Breast epithelium (tissue), 4 donors: Measurements from ENCODE around the gene CHRNE. TPM values are rescaled to one million over a fixed set of nuclear protein-coding genes. Genes with fewer than 3 reads are reported as not detected.
"Not testable (repeated sequence)": the region's sequence is repeated elsewhere in the genome, so short reads cannot be mapped to it uniquely, and the experiment has no call there.

Experiments used
- DNase-seq, 2 donors: peaks; one replicate each; pipeline ENCODE4 v3.0.0-alpha.2; 2019; ENCODE audit warnings: low spot score in 2 of 2
- H3K27ac ChIP-seq, 2 donors: fragments of 200-600 bp; sonication (generic) in 1 of 2; one replicate each; pipeline ENCODE4 v1.5.1; 2016 to 2019; ENCODE audit warnings: mild to moderate bottlenecking in 1 of 2
- H3K27me3 ChIP-seq, 2 donors: fragments of 200-600 bp; sonication (generic) in 1 of 2; one replicate each; pipeline versions ENCODE4 v1.5.1 to v1.6.0; 2017 to 2019; ENCODE audit warnings: control low read depth in 1 of 2, mild to moderate bottlenecking in 1 of 2
- H3K36me3 ChIP-seq: fragments of 200-600 bp; one replicate; pipeline ENCODE4 v1.5.1; 2019
- H3K4me1 ChIP-seq, 2 donors: fragments of 200-600 bp; sonication (generic); one replicate each; pipeline ENCODE4 v1.5.1; 2016 to 2019; ENCODE audit warnings: control low read depth in 1 of 2
- H3K4me3 ChIP-seq, 3 donors: fragments of 200-600 bp; sonication (generic); 1 replicate in 2 of 3; 2 replicates in 1 of 3; pipeline ENCODE4 v1.5.1; 2016 to 2019; ENCODE audit warnings: mild to moderate bottlenecking in 3 of 3, moderate library complexity in 2 of 3
- H3K9me3 ChIP-seq, 2 donors: fragments of 200-600 bp; sonication (generic) in 1 of 2; one replicate each; pipeline ENCODE4 v1.5.1; 2016 to 2019; ENCODE audit warnings: control low read depth in 1 of 2
- POLR2A ChIP-seq: fragments of 450-650 bp; IDR thresholded peaks from one replicate; pipeline ENCODE4 v1.6.1; 2016; ENCODE audit warnings: antibody characterized with exemption, mild to moderate bottlenecking, moderate library complexity
- POLR2AphosphoS5 ChIP-seq, 3 donors: sonication (generic); formaldehyde crosslinking; IDR thresholded peaks; one replicate each; pipeline ENCODE4 v1.6.1; 2017; ENCODE audit warnings: antibody characterized with exemption in 3 of 3
- intact Hi-C: fragments of 100-400 bp; cut with DNase I; formaldehyde crosslinking; loops from one replicate; pipeline ENCODE4 v1.15.1; 2023; ENCODE audit warnings: low total_unique reads
- total RNA-seq, 3 donors: library from RNA; depleted of rRNA; stranded (reverse); fragments of >200 nt; gene quantifications; one replicate each; pipeline ENCODE4 v1.1.0, GENCODE V29; 2016
- TF ChIP-seq, protein P1 (sequence below), 3 donors: fragments of 450-650 bp; IDR thresholded peaks; one replicate each; pipeline ENCODE4 v1.5.1; 2016 to 2017; ENCODE audit warnings: antibody characterized with exemption in 3 of 3, mild to moderate bottlenecking in 3 of 3, moderate library complexity in 3 of 3

CHRNE gene
- total RNA-seq, 3 donors from 2014 or later = 0.16 to 2.0 (median 0.73) TPM

DNA sequence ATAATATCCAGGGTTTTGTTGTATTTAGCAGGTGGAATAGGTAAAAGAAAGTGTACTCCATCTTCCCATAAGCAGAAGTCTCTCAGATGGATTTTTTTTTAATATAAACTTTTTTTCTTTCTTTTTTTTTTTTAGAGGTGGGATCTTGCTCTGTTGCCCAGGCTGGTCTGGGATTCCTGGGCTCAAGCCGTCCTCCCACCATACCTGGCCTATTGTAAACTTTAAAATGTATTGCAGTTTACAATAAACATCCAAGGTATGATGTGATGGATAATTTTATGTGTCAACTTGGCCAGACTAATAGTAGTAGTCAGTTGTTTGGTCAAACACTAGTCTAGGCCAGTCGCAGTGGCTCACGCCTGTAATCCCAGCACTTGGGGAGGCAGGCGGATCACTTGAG is 18.4 kb upstream of the CHRNE start:
- Histone ChIP-seq H3K4me3 (no peak overlapping the region), H3K9me3 (no peaks in the 10 kb centered on the region), H3K27me3 (no peaks in the 10 kb centered on the region), H3K4me1 (no peaks in the 10 kb centered on the region), H3K36me3 (no peaks in the 10 kb centered on the region), H3K27ac (no peak overlapping the region)
- TF ChIP-seq POLR2A = no peak
- DNase-seq = no peak
- intact Hi-C loops = no loop called here

GRCh38 chr17:4920351-4921048 is 17.6 kb upstream of the CHRNE start:
- intact Hi-C loops = no loop called here
- Histone ChIP-seq H3K27ac (peak overlapping the region in 1 of 2 donors; percentile 12), H3K36me3 (no peaks in the 10 kb centered on the region), H3K9me3 (no peaks in the 10 kb centered on the region), H3K27me3 (no peaks in the 10 kb centered on the region), H3K4me1 (no peaks in the 10 kb centered on the region), H3K4me3 (no peak overlapping the region)
- DNase-seq = no peak
- TF ChIP-seq POLR2A (no peak), POLR2AphosphoS5 (IDR thresholded peaks at IDR 0.05) (no peak)
- TF ChIP-seq, protein P1, sequence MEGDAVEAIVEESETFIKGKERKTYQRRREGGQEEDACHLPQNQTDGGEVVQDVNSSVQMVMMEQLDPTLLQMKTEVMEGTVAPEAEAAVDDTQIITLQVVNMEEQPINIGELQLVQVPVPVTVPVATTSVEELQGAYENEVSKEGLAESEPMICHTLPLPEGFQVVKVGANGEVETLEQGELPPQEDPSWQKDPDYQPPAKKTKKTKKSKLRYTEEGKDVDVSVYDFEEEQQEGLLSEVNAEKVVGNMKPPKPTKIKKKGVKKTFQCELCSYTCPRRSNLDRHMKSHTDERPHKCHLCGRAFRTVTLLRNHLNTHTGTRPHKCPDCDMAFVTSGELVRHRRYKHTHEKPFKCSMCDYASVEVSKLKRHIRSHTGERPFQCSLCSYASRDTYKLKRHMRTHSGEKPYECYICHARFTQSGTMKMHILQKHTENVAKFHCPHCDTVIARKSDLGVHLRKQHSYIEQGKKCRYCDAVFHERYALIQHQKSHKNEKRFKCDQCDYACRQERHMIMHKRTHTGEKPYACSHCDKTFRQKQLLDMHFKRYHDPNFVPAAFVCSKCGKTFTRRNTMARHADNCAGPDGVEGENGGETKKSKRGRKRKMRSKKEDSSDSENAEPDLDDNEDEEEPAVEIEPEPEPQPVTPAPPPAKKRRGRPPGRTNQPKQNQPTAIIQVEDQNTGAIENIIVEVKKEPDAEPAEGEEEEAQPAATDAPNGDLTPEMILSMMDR (IDR thresholded peaks at IDR 0.05) = no peak

DNA sequence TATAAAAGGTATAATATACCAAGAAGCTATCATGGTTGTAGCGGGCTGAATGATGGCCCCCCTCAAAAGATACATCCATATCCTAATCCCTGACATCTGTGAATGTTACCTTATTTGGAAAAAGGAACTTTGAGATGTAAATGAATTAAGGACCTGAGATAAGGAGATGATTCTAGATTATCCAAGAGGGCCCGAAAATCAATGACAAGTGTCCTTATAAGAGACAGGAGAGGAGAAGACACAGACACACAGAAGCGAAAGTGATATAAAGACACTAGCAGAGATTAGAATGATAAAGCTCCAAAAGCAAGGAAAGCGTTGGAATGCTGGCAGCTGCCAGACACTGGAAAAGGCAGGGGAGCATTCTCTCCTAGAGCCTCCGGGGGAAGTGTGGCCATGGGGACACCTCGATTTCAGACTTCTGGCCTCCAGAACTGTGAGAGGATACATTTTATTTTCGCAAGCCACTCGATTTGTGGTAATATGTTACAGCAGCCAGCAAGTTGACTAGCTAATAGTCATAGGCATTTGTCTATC is 16.7 kb upstream of the CHRNE start:
- Histone ChIP-seq H3K4me1 (no peaks in the 10 kb centered on the region), H3K27me3 (no peaks in the 10 kb centered on the region), H3K36me3 (no peaks in the 10 kb centered on the region), H3K9me3 (no peaks in the 10 kb centered on the region), H3K27ac (peak overlapping the region in 1 of 2 donors; percentile 30), H3K4me3 (no peak overlapping the region)
- DNase-seq = no peak
- intact Hi-C loops = no loop called here
- TF ChIP-seq POLR2A (no peak), POLR2AphosphoS5 (IDR thresholded peaks at IDR 0.05) (no peak)
- TF ChIP-seq, protein P1 (IDR thresholded peaks at IDR 0.05) = no peak

DNA sequence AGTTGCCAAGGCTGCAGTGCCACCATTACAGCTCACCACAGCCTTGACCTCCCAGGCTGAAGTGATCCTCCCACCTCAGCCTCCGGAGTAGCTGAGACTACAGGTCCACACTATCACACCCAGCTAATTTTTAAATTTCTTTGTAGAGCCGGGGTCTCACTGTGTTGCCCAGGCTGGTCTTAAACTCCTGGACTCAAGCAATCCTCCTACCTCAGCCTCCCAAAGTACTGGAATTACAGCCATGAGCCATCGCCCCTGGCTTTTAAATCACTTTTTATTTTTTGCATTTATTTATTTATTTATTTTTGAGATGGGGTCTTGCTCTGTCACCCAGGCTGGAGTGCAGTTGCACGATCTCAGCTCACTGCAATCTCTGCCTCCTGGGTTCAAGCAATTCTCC is 11.7 kb upstream of the CHRNE start:
- DNase-seq, H3K4me1 ChIP-seq, H3K27ac ChIP-seq, H3K36me3 ChIP-seq, H3K4me3 ChIP-seq, H3K9me3 ChIP-seq, intact Hi-C loops, H3K27me3 ChIP-seq: not testable (repeated sequence)

- Histone ChIP-seq H3K4me3 (no peak overlapping the region), H3K36me3 (no peaks in the 10 kb centered on the region), H3K4me1 (no peaks in the 10 kb centered on the region), H3K27ac (no peak overlapping the region), H3K9me3 (no peaks in the 10 kb centered on the region), H3K27me3 (no peaks in the 10 kb centered on the region)
- intact Hi-C loops = no loop called here
- TF ChIP-seq, protein P1 (IDR thresholded peaks at IDR 0.05) = no peak
- TF ChIP-seq POLR2A (no peak), POLR2AphosphoS5 (IDR thresholded peaks at IDR 0.05) (no peak)
- DNase-seq = no peak
Observed at GRCh38 chr17:4913994-4914393, 11.1 kb upstream of the CHRNE start.

DNA sequence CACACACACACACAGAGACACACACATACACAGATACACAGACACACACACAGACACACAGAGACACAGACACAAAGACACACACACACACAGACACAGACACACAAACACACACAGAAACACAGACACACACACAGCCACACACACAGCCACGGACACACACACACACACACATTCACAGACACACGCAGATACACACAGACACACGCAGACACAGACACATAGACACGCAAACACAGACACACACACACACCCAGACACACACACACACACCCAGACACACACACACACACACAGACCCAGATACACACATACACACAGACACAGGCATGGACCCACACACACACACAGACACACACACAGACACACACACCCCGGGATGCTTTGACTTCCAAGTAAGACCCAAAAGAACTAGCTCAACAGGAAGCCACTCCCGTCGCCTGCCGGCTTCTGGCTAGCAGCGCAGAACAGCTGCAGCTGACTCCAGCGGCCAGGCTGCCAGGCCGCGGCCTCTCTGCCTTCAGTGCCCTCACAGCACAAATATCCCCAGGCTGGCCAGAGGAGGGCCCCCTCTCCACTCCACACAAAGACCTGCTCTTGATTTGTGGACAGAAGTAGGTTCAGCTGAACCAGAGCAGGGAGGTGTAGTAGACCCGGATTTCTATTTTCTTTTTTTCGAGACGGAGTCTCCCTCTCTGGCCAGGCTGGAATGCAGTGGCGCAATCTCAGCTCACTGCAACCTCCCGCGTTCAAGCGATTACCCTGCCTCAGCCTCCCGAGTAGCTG is 6.0 kb upstream of the CHRNE start:
- Histone ChIP-seq H3K4me1 (no peaks in the 10 kb centered on the region), H3K4me3 (peak overlapping the region in 2 of 3 donors; percentile 13 to 23), H3K36me3 (no peaks in the 10 kb centered on the region), H3K9me3 (no peaks in the 10 kb centered on the region), H3K27ac (peak overlapping the region; percentile 89 to 91), H3K27me3 (no peaks in the 10 kb centered on the region)
- intact Hi-C loops = loop anchor here (10.0 kb wide), 1 partner anchor 76 kb away; the partner anchor contains the start of gene CAMTA2
- TF ChIP-seq, protein P1 (IDR thresholded peaks at IDR 0.05) = peak; percentile 66 to 91 (median 83)
- no peak for TF ChIP-seq POLR2A
- peak; percentile 30 to 70 (median 59) for TF ChIP-seq POLR2AphosphoS5 (IDR thresholded peaks at IDR 0.05)
- peak; percentile 88 to 94 for DNase-seq
